Measurements from ENCODE around the gene PCDHB14.

DNA sequence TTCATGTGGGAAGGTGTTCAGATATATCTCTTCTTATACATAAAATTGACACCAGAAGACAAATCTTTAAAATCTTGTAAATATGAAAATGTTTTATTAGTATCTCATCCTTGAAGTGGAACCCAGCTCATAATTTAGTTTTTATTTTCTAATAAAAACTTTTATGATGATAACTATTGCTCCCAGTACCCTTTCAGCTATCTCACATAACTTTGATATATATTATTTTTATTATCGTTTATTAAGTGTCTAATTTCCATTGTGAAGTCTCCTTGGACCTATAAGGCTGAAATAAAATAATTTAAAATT lies 38.0 kb downstream of the PCDHB14 start:
- TF ChIP-seq, protein P1, sequence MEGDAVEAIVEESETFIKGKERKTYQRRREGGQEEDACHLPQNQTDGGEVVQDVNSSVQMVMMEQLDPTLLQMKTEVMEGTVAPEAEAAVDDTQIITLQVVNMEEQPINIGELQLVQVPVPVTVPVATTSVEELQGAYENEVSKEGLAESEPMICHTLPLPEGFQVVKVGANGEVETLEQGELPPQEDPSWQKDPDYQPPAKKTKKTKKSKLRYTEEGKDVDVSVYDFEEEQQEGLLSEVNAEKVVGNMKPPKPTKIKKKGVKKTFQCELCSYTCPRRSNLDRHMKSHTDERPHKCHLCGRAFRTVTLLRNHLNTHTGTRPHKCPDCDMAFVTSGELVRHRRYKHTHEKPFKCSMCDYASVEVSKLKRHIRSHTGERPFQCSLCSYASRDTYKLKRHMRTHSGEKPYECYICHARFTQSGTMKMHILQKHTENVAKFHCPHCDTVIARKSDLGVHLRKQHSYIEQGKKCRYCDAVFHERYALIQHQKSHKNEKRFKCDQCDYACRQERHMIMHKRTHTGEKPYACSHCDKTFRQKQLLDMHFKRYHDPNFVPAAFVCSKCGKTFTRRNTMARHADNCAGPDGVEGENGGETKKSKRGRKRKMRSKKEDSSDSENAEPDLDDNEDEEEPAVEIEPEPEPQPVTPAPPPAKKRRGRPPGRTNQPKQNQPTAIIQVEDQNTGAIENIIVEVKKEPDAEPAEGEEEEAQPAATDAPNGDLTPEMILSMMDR (conservative IDR thresholded peaks at IDR 0.05): no peak
- no peak for TF ChIP-seq ZFX (IDR thresholded peaks at IDR 0.05)

Data from C4-2B (cell line).